Measurements from ENCODE around the gene CYB561D2. TPM values are rescaled to one million over a fixed set of nuclear protein-coding genes. Genes with fewer than 3 reads are reported as not detected.

The CYB561D2 gene
- total RNA-seq, 4 donors from 2014 or later: 13.9 to 22.0 (median 18.2) TPM

DNA sequence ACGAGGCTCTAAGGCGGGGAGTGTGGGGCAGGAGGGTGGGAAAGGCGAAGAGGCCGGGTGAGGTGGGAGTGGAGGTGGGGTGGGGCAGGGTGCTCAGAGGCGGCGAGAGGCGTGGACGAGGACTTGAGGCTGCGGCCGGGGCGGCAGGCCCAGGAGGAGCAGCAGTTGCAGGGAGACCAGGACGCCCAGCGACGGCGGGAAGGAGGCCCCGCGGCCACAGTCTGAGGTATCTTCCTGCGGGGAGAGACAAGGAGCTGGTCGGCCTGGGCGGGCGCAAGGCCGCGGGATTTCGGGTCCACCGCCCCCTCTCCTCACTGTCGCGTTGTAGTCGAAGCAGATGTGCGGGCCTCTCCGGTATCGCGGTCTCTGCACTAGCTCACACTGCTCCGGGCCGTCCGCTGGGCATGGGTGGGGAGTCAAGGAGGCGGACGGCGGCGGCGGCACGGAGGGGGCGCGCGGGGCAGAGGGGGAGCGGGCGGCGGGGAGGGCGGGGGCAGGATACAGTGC is 14.0 kb downstream of the CYB561D2 start:
- TF ChIP-seq, protein P1, sequence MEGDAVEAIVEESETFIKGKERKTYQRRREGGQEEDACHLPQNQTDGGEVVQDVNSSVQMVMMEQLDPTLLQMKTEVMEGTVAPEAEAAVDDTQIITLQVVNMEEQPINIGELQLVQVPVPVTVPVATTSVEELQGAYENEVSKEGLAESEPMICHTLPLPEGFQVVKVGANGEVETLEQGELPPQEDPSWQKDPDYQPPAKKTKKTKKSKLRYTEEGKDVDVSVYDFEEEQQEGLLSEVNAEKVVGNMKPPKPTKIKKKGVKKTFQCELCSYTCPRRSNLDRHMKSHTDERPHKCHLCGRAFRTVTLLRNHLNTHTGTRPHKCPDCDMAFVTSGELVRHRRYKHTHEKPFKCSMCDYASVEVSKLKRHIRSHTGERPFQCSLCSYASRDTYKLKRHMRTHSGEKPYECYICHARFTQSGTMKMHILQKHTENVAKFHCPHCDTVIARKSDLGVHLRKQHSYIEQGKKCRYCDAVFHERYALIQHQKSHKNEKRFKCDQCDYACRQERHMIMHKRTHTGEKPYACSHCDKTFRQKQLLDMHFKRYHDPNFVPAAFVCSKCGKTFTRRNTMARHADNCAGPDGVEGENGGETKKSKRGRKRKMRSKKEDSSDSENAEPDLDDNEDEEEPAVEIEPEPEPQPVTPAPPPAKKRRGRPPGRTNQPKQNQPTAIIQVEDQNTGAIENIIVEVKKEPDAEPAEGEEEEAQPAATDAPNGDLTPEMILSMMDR (IDR thresholded peaks at IDR 0.05; ENCODE audit: low read depth): no peak

DNA sequence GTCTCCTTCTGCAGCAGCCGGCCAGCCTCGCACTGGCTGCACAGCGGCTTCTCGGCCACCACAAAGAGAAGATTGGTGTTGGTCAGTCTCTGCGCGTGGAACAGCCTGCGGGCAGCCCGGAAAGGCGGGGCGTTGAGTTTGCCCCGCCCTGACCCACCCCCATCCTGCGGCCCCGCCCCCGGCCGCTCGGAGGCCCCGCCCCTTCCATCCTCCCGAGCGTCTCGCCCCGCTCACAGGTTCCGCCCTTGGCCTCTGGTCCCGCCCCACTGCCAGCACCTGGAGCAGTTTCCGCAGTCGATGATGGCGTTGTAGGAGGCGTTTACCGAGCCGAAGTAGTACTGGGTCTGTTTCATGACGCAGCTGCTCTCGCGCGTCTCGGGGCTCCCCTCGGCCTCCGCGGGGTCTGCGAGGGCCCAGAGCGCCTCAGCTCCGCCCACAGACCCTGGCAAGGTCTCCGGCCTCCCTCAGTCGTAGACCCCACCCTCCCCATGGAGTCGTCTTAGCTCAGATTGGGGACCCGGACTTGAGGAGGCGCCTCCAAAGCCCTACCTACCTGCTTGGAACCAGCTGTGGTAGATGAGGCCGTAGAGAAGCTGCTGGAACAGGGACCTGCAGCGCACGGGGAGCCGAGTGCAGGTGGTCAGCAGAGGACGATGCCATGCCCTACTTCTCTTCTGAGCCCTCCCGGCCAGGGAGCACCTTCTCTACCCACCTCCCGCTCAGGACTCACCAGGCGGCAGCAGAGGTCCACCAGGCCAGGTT is 14.6 kb downstream of the CYB561D2 start:
- TF ChIP-seq, protein P1 (IDR thresholded peaks at IDR 0.05; ENCODE audit: low read depth): no peak

DNA sequence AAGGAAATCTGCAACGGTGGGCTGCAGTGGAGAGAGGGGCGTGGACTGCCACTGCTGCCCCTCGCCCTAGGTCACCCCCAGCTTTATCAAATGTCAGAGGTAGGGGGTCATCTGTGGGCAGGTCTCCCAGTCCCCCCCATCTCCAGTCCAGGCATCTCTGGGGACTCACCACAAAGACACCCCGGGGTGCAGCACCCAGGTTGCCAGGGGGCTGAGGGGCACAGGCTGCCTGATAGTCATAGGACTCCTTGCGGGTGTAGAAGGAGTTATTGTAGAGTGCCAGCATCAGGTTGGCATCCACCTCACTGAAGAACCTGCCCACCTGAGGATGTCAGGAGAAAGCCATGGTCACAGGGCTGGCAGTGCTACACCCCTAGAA is 15.2 kb downstream of the CYB561D2 start:
- TF ChIP-seq, protein P1 (IDR thresholded peaks at IDR 0.05; ENCODE audit: low read depth): no peak

DNA sequence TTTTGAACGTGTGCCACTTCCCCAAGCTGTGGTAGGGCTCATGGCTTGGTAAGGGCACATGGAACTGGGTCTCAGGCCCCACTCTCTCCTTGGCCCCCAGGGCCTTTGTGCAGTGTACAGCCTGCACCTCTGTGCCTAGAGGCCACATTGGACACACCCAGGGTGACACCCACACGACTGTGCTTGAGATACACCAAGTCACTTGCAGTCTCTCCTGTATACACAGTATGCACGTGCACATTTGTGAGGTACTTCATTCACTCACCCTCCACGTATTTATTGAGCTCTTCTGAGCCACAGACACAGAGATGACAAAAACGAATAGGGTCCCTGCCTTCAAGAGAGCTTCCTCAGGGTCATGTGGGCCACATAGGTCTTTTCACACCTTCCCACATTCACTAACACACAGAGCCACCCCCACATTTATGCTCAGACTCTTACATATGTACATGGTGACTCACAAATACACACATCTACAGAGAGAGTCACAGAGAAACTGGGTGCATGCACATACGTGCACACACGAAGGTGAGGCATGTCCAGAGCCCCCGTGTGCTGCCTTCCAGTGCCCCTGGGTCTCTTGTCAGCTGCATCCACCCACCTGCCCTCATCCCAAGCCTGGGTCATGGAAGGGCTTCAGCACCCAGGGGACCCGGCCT is 18.5 kb downstream of the CYB561D2 start:
- TF ChIP-seq, protein P1 (IDR thresholded peaks at IDR 0.05; ENCODE audit: low read depth): no peak

DNA sequence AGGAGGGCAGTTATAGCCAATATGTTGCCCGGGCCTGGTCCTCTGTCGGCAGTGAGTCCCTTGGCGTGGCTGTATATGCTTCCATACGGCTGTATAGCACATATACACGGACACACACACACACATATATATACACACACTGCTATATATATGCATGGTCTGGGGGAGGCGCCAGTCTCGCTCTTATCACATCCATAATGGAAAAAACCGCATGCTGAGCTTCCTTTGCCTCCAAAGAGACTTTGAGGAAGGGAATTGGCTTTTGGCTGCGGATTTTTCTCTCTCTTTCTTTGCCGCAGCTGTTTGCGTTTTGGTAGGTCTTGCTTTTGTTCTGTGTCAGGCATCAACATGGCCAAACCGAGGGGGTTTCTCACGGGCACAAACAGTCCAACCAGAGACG is 19.9 kb downstream of the CYB561D2 start:
- TF ChIP-seq, protein P1 (IDR thresholded peaks at IDR 0.05; ENCODE audit: low read depth): no peak

DNA sequence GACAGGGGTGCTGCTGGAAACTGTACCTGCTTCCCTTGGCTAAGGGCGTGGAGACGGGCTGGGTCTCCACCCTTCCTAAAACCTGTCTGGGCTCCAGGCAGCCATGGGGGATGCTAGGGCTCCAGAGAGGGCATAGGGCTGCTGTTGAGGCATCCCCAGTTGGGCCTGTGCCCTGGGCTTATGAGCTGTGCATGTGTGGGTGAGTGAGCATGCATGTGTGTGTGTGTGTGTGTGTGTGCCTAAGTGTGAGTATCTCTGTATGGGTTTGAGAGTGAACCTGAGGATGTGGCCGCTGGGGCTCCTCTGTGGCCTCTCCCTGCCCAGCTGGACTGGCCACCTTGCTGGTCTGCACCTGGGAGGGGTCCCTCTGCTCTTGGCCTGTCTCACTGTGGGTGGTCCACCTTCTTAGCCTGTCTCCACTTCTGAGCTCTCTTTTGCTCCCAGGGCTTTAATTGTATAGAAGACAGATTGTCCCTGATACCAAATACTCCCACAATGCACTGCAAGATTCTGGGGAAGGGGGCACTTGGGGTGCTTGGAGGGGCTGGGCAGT is 20.5 kb downstream of the CYB561D2 start:
- TF ChIP-seq, protein P1 (IDR thresholded peaks at IDR 0.05; ENCODE audit: low read depth): no peak

DNA sequence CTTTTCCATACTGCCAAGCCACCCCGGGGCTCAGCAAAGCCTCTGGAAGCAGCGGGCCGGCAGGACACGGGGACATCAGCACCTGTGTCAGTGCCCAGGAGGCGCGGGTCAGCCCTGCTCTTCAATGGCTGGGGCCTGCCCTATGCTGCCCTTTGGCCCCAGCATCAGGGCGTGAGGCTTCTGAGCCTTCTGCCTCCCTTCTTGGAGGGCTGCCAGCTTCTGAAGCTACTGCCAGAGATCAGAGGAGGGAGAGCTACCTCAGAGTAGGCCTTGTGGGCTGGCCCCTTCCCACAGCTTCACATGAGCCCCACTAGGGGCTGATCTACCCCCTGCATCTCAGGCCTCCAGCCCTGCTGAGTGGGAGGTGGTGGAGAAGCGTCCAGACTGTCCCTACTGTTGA is 21.7 kb downstream of the CYB561D2 start:
- TF ChIP-seq, protein P1 (IDR thresholded peaks at IDR 0.05; ENCODE audit: low read depth): no peak

All from subcutaneous adipose tissue (tissue), 4 donors.